AG04450 (cell line): Measurements from ENCODE around the gene MASP1. TPM values are rescaled to one million over a fixed set of nuclear protein-coding genes. Genes with fewer than 3 reads are reported as not detected.
"Not testable (repeated sequence)": the region's sequence is repeated elsewhere in the genome, so short reads cannot be mapped to it uniquely, and the experiment has no call there.

ENCODE experiments used
- CTCF ChIA-PET: fragments of 300-600, 350-600 bp; formaldehyde crosslinking; extraction: SDS; loops from one replicate; lab custom pipeline; 2022; ENCODE audit warnings: antibody characterized with exemption, inconsistent platforms; lab: Charles Lee
- POLR2A ChIA-PET: fragments of 350-600 bp; formaldehyde crosslinking; extraction: SDS; loops from one replicate; lab custom pipeline; 2021; ENCODE audit warnings: antibody characterized with exemption, inconsistent platforms; lab: Yijun Ruan, JAX
- DNase-seq: peaks from one replicate; pipeline ENCODE4 v3.0.0-alpha.2; 2011; ENCODE audit warnings: low read depth, low spot score
- H3K27ac ChIP-seq: one replicate; pipeline ENCODE4 v1.5.1; 2012; ENCODE audit warnings: low read depth, low read length, control low read depth
- H3K27me3 ChIP-seq: one replicate; pipeline ENCODE4 v1.6.0; 2012; ENCODE audit warnings: low read length; ENCODE audit not compliant: control insufficient read depth, insufficient read depth
- H3K4me3 ChIP-seq: 2 replicates; pipeline ENCODE4 v1.5.1; 2011; ENCODE audit warnings: mild to moderate bottlenecking, low read depth, low read length, control low read depth
- H3K9me3 ChIP-seq: 2 replicates; pipeline ENCODE4 v1.5.1; 2012; ENCODE audit warnings: low read length; ENCODE audit not compliant: control insufficient read depth, insufficient read depth
- CTCF ChIP-seq: IDR thresholded peaks from 2 replicates; pipeline ENCODE4 v1.5.1; 2011; ENCODE audit warnings: low read depth, low read length, control low read depth, inconsistent platforms
- polyA plus RNA-seq: library from polyadenylated mRNA; depleted of rRNA; stranded (reverse); fragments of >200 nt; gene quantifications from 2 replicates; pipeline ENCODE4 v1.2.3, GENCODE V29; 2011

Gene MASP1
- polyA plus RNA-seq, 1 experiment, result 80.7 TPM

DNA sequence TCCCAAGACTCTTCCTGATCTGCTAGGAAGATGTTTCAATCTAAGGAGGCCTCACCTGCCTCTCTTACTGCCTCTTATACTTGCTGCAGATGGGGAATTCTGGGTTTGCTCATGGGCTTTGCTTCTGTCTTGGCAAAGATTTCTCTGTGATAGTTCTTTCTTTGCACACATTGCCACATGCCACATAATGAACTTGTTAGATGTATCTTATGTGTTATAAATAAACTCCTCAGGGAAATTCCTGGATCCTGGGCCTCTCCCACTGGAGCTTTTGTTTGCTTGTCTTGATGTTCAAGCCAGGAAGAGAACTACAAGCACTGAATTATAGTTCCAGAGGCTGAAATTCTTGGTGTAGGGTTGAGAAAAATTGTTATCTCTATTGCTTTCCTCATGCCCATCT lies 82.0 kb downstream of the MASP1 start:
- TF ChIP-seq CTCF, result no peak
- H3K4me3 ChIP-seq, result no peak overlapping the region
- DNase-seq, result no peak
- H3K27ac ChIP-seq, result no peak overlapping the region
- CTCF ChIA-PET, result interaction anchor here (0.6 to 4.1 kb wide), 6 partner anchors 10 to 470 kb away, joined by 3 to 40 read pairs (median 24); partner anchors contain the start of gene RPL39L
- peaks cover 7% of the 10 kb centered on the region; the same call in 1 of the 2 replicates for H3K9me3 ChIP-seq
- peaks cover under 1% of the 10 kb centered on the region for H3K27me3 ChIP-seq
- POLR2A ChIA-PET, result no interaction called here

DNA sequence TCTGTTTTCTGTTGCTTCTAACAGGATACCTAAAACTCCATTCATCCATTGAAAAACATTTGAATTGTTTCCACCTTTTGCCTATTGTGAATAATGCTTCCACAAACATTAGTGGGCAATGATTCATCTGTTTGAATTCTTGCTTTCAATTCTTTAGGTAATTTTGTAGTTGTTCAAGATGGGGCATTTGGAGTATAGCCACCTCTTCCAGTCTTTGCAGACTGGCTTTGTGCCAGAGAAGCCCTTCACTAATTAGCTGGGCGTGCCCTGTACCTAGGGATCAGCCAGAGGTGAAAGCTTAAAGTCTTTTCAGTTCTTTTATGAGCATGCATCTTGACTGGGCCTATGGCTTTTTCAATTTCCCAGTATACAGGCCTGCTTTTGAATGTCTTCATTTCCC lies 83.4 kb downstream of the MASP1 start:
- CTCF ChIA-PET, result interaction anchor here (1.0 kb wide), 1 partner anchor 471 kb away, joined by 3 read pairs; no protein-coding TSS in a partner anchor
- POLR2A ChIA-PET, result no interaction called here
- Histone ChIP-seq H3K27me3 (peaks cover 5% of the 10 kb centered on the region), H3K9me3 (peaks cover 7% of the 10 kb centered on the region; the same call in 1 of the 2 replicates), H3K4me3 (no peak overlapping the region), H3K27ac (no peak overlapping the region)
- TF ChIP-seq CTCF, result no peak
- DNase-seq, result no peak

GRCh38 chr3:187207624-187208023 lies 83.9 kb downstream of the MASP1 start:
- no peak for DNase-seq
- Histone ChIP-seq H3K9me3 (peaks cover 7% of the 10 kb centered on the region; the same call in 1 of the 2 replicates), H3K27me3 (peaks cover 10% of the 10 kb centered on the region), H3K4me3 (no peak overlapping the region), H3K27ac (no peak overlapping the region)
- ChIA-PET CTCF (interaction anchor here (1.0 kb wide), 1 partner anchor 472 kb away, joined by 3 read pairs; no protein-coding TSS in a partner anchor), POLR2A (no interaction called here)
- no peak for TF ChIP-seq CTCF

GRCh38 chr3:187207062-187207461 lies 84.5 kb downstream of the MASP1 start:
- no peak overlapping the region for H3K27ac ChIP-seq
- CTCF ChIA-PET, result no interaction called here
- DNase-seq, result no peak
- H3K4me3 ChIP-seq, result no peak overlapping the region
- POLR2A ChIA-PET, result no interaction called here
- peaks cover 7% of the 10 kb centered on the region; the same call in 1 of the 2 replicates for H3K9me3 ChIP-seq
- H3K27me3 ChIP-seq, result peaks cover 12% of the 10 kb centered on the region
- TF ChIP-seq CTCF, result no peak

- no peak for DNase-seq
- ChIA-PET CTCF (no interaction called here), POLR2A (no interaction called here)
- H3K27me3 ChIP-seq, result peaks cover 18% of the 10 kb centered on the region
- H3K9me3 ChIP-seq, result peaks cover 7% of the 10 kb centered on the region; the same call in 1 of the 2 replicates
- H3K4me3 ChIP-seq, result no peak overlapping the region
- H3K27ac ChIP-seq, result no peak overlapping the region
- TF ChIP-seq CTCF, result no peak
These were observed 85.9 kb downstream of the MASP1 start for GRCh38 chr3:187205683-187206082.

GRCh38 chr3:187199463-187200050 lies 92.0 kb downstream of the MASP1 start:
- DNase-seq, H3K9me3 ChIP-seq, H3K4me3 ChIP-seq, H3K27ac ChIP-seq, POLR2A ChIA-PET: not testable (repeated sequence)
- CTCF ChIA-PET, result interaction anchor here (1.4 to 1.8 kb wide), 2 partner anchors 120 to 480 kb away, joined by 6 to 11 read pairs; no protein-coding TSS in a partner anchor
- H3K27me3 ChIP-seq, result peaks cover 23% of the 10 kb centered on the region
